ENCODE measurements around the gene IGSF9B. TPM values are rescaled to one million over a fixed set of nuclear protein-coding genes. Genes with fewer than 3 reads are reported as not detected.
A peak's percentile ranks its signal among the peaks of the same experiment; 100 is the strongest.

The IGSF9B gene
- total RNA-seq, 2 experiments from 2014 or later = 124 to 136 TPM

DNA sequence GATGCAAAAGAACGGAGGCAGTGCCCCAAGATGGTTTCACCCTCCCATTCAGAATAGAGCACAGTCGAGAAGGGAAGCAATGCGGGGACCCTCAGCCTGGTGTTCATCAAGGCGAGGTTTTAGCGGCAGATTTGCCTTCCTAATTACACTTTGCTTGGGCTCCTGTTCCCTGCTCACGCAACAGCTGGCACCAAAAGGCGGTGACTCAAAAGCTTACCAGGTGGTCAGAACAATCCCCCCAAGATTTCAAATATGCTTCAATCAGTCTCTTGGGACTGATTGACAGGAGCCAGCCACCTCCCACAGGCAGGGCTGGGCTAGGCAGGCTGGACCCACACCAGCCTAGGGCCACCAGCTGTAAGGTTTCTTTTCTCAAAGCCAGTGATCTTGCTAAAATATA, 14.2 kb downstream of the IGSF9B start:
- TF ChIP-seq, protein P1, sequence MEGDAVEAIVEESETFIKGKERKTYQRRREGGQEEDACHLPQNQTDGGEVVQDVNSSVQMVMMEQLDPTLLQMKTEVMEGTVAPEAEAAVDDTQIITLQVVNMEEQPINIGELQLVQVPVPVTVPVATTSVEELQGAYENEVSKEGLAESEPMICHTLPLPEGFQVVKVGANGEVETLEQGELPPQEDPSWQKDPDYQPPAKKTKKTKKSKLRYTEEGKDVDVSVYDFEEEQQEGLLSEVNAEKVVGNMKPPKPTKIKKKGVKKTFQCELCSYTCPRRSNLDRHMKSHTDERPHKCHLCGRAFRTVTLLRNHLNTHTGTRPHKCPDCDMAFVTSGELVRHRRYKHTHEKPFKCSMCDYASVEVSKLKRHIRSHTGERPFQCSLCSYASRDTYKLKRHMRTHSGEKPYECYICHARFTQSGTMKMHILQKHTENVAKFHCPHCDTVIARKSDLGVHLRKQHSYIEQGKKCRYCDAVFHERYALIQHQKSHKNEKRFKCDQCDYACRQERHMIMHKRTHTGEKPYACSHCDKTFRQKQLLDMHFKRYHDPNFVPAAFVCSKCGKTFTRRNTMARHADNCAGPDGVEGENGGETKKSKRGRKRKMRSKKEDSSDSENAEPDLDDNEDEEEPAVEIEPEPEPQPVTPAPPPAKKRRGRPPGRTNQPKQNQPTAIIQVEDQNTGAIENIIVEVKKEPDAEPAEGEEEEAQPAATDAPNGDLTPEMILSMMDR (IDR thresholded peaks at IDR 0.05) = no peak
- Mint-ChIP-seq H3K4me1 (ENCODE audit: low read depth) (peaks cover 43% of the 10 kb centered on the region), H3K27ac (peak overlapping the region; percentile 62), H3K27me3 (no peaks in the 10 kb centered on the region), H3K9me3 (no peaks in the 10 kb centered on the region), H3K36me3 (ENCODE audit: low read depth) (peaks cover 76% of the 10 kb centered on the region), H3K4me3 (no peak overlapping the region)
- ATAC-seq (no peak), DNase-seq (no peak)
- POLR2A ChIA-PET = interaction anchor here (6.2 kb wide), 1 partner anchor 14 kb away, joined by 91 read pairs; the partner anchor contains the start of gene IGSF9B
- intact Hi-C loops (cut with micrococcal nuclease) = loop anchor here (10.0 kb wide), 1 partner anchor 282 kb away; the partner anchor contains the start of genes NCAPD3 and VPS26B
- CTCF ChIA-PET = no interaction called here

- Mint-ChIP-seq H3K9me3 (no peaks in the 10 kb centered on the region), H3K4me3 (no peak overlapping the region), H3K27me3 (no peaks in the 10 kb centered on the region), H3K4me1 (ENCODE audit: low read depth) (peaks cover 34% of the 10 kb centered on the region), H3K27ac (no peak overlapping the region), H3K36me3 (ENCODE audit: low read depth) (peaks cover 80% of the 10 kb centered on the region)
- intact Hi-C loops (cut with micrococcal nuclease) = loop anchor here (10.0 kb wide), 1 partner anchor 283 kb away; the partner anchor contains the start of genes NCAPD3 and VPS26B
- POLR2A ChIA-PET = no interaction called here
- ATAC-seq = no peak
- CTCF ChIA-PET = no interaction called here
- TF ChIP-seq, protein P1 (IDR thresholded peaks at IDR 0.05) = no peak
- DNase-seq = no peak
Observed at GRCh38 chr11:133941546-133941945, 15.2 kb downstream of the IGSF9B start.

- Mint-ChIP-seq H3K27ac (no peak overlapping the region), H3K27me3 (no peaks in the 10 kb centered on the region), H3K4me1 (ENCODE audit: low read depth) (peaks cover 18% of the 10 kb centered on the region), H3K9me3 (no peaks in the 10 kb centered on the region), H3K4me3 (no peak overlapping the region), H3K36me3 (ENCODE audit: low read depth) (peaks cover 85% of the 10 kb centered on the region)
- ChIA-PET POLR2A (no interaction called here), CTCF (no interaction called here)
- DNase-seq = no peak
- ATAC-seq = no peak
- intact Hi-C loops (cut with micrococcal nuclease) = loop anchor here (10.0 kb wide), 1 partner anchor 285 kb away; the partner anchor contains the start of genes NCAPD3 and VPS26B
- TF ChIP-seq, protein P1 (IDR thresholded peaks at IDR 0.05) = no peak
Observed at GRCh38 chr11:133940034-133940433, 16.7 kb downstream of the IGSF9B start.

- TF ChIP-seq, protein P1 (IDR thresholded peaks at IDR 0.05) = no peak
- Mint-ChIP-seq H3K4me1 (ENCODE audit: low read depth) (peaks cover 17% of the 10 kb centered on the region), H3K9me3 (no peaks in the 10 kb centered on the region), H3K27me3 (no peaks in the 10 kb centered on the region), H3K27ac (no peak overlapping the region), H3K36me3 (ENCODE audit: low read depth) (peaks cover 85% of the 10 kb centered on the region), H3K4me3 (no peak overlapping the region)
- intact Hi-C loops (cut with micrococcal nuclease) = no loop called here
- no peak for ATAC-seq
- no peak for DNase-seq
- CTCF ChIA-PET = no interaction called here
- POLR2A ChIA-PET = interaction anchor here (1.4 kb wide), 1 partner anchor 8 kb away, joined by 4 read pairs; no protein-coding TSS in a partner anchor
Observed at GRCh38 chr11:133939558-133939957, 17.2 kb downstream of the IGSF9B start.

GRCh38 chr11:133938166-133938565, 18.6 kb downstream of the IGSF9B start:
- ChIA-PET CTCF (interaction anchor here (0.8 kb wide), 1 partner anchor 112 kb away, joined by 3 read pairs; no protein-coding TSS in a partner anchor), POLR2A (interaction anchor here (0.9 to 1.8 kb wide), 3 partner anchors 9 to 35 kb away, joined by 4 to 6 read pairs (median 4); no protein-coding TSS in a partner anchor)
- Mint-ChIP-seq H3K4me3 (no peak overlapping the region), H3K4me1 (ENCODE audit: low read depth) (peaks cover 10% of the 10 kb centered on the region), H3K27me3 (no peaks in the 10 kb centered on the region), H3K9me3 (no peaks in the 10 kb centered on the region), H3K27ac (no peak overlapping the region), H3K36me3 (ENCODE audit: low read depth) (peaks cover 76% of the 10 kb centered on the region)
- ATAC-seq (no peak), DNase-seq (no peak)
- intact Hi-C loops (cut with micrococcal nuclease) = no loop called here
- TF ChIP-seq, protein P1 (IDR thresholded peaks at IDR 0.05) = no peak
